Measurements from ENCODE around the gene SDK2.

Gene SDK2

DNA sequence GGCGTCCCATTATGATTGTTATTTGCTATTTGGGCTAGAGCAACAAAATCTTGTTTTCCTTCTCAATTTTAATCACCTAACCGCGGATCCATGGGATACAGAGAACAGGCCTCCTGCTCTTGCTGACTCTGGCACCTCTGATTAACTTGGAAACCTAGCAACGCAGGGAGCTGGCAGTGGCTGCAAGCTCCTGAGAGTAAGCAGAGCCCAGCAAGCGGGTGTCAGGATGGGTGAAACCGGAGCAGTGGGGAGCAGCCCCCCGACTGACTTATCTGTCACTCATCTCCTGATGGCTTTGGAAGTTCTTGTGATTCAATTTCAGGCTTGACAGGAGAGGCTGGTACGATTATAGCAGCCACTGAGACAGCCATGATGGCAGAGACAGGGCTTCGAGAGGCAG, 286.9 kb downstream of the SDK2 start:
- DNase-seq (ENCODE audit: low spot score) = no peak

GRCh38 chr17:73356561-73357170, 287.6 kb downstream of the SDK2 start:
- DNase-seq (ENCODE audit: low spot score) = no peak
- TF ChIP-seq, protein P1, sequence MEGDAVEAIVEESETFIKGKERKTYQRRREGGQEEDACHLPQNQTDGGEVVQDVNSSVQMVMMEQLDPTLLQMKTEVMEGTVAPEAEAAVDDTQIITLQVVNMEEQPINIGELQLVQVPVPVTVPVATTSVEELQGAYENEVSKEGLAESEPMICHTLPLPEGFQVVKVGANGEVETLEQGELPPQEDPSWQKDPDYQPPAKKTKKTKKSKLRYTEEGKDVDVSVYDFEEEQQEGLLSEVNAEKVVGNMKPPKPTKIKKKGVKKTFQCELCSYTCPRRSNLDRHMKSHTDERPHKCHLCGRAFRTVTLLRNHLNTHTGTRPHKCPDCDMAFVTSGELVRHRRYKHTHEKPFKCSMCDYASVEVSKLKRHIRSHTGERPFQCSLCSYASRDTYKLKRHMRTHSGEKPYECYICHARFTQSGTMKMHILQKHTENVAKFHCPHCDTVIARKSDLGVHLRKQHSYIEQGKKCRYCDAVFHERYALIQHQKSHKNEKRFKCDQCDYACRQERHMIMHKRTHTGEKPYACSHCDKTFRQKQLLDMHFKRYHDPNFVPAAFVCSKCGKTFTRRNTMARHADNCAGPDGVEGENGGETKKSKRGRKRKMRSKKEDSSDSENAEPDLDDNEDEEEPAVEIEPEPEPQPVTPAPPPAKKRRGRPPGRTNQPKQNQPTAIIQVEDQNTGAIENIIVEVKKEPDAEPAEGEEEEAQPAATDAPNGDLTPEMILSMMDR (IDR thresholded peaks at IDR 0.05; ENCODE audit: extremely low read depth, insufficient read depth, missing control alignments) = no peak
- in situ Hi-C loops (cut with MboI; ENCODE audit: low pct_unique_long_range_greater_than_20kb, low sequenced_read_pairs, unreplicated experiment) = loop anchor here (25.0 kb wide), 1 partner anchor 794 kb away; no protein-coding TSS in a partner anchor

More for the DNA sequence above, 286.9 kb downstream of the SDK2 start:
- TF ChIP-seq, protein P1 (IDR thresholded peaks at IDR 0.05; ENCODE audit: extremely low read depth, insufficient read depth, missing control alignments) = no peak
- in situ Hi-C loops (cut with MboI; ENCODE audit: low pct_unique_long_range_greater_than_20kb, low sequenced_read_pairs, unreplicated experiment) = loop anchor here (25.0 kb wide), 1 partner anchor 795 kb away; no protein-coding TSS in a partner anchor

GRCh38 chr17:73354423-73355284, 289.6 kb downstream of the SDK2 start:
- in situ Hi-C loops (cut with MboI; ENCODE audit: low pct_unique_long_range_greater_than_20kb, low sequenced_read_pairs, unreplicated experiment) = loop anchor here (25.0 kb wide), 1 partner anchor 792 kb away; no protein-coding TSS in a partner anchor
- no peak for DNase-seq (ENCODE audit: low spot score)
- TF ChIP-seq, protein P1 (IDR thresholded peaks at IDR 0.05; ENCODE audit: extremely low read depth, insufficient read depth, missing control alignments) = no peak

- no peak for DNase-seq (ENCODE audit: low spot score)
- TF ChIP-seq, protein P1 (IDR thresholded peaks at IDR 0.05; ENCODE audit: extremely low read depth, insufficient read depth, missing control alignments) = no peak
- in situ Hi-C loops (cut with MboI; ENCODE audit: low pct_unique_long_range_greater_than_20kb, low sequenced_read_pairs, unreplicated experiment) = loop anchor here (25.0 kb wide), 1 partner anchor 790 kb away; no protein-coding TSS in a partner anchor
Observed at GRCh38 chr17:73352261-73352660, 292.0 kb downstream of the SDK2 start.

- in situ Hi-C loops (cut with MboI; ENCODE audit: low pct_unique_long_range_greater_than_20kb, low sequenced_read_pairs, unreplicated experiment) = loop anchor here (25.0 kb wide), 1 partner anchor 789 kb away; no protein-coding TSS in a partner anchor
- TF ChIP-seq, protein P1 (IDR thresholded peaks at IDR 0.05; ENCODE audit: extremely low read depth, insufficient read depth, missing control alignments) = no peak
- no peak for DNase-seq (ENCODE audit: low spot score)
Observed at GRCh38 chr17:73351764-73352163, 292.5 kb downstream of the SDK2 start.

- no peak for DNase-seq (ENCODE audit: low spot score)
- in situ Hi-C loops (cut with MboI; ENCODE audit: low pct_unique_long_range_greater_than_20kb, low sequenced_read_pairs, unreplicated experiment) = loop anchor here (25.0 kb wide), 1 partner anchor 789 kb away; no protein-coding TSS in a partner anchor
- TF ChIP-seq, protein P1 (IDR thresholded peaks at IDR 0.05; ENCODE audit: extremely low read depth, insufficient read depth, missing control alignments) = no peak
Observed at GRCh38 chr17:73350864-73351263, 293.4 kb downstream of the SDK2 start.

All from GM13977 (cell line).